ENCODE results near the gene IRX2.

Gene IRX2

GRCh38 chr5:2748179-2748860, 3.2 kb downstream of the IRX2 start:
- Histone ChIP-seq H3K36me3 (ENCODE audit: control insufficient read depth, low read depth, low read length) (peaks cover 51% of the 10 kb centered on the region), H3K4me3 (ENCODE audit: low read length) (no peak overlapping the region), H3K27me3 (ENCODE audit: control insufficient read depth, insufficient read depth, low read length) (peaks cover 48% of the 10 kb centered on the region), H3K27ac (ENCODE audit: low read length) (no peak overlapping the region), H3K9me3 (ENCODE audit: control insufficient read depth, low read depth, low read length) (no peaks in the 10 kb centered on the region), H3K4me1 (ENCODE audit: control insufficient read depth, low read depth, low read length) (peaks cover 20% of the 10 kb centered on the region), H3K9ac (ENCODE audit: low read length) (no peak overlapping the region)

GRCh38 chr5:2747363-2748162, 3.9 kb downstream of the IRX2 start:
- H3K27ac ChIP-seq (ENCODE audit: low read length): no peak overlapping the region
- H3K4me1 ChIP-seq (ENCODE audit: control insufficient read depth, low read depth, low read length): peaks cover 18% of the 10 kb centered on the region
- peaks cover 53% of the 10 kb centered on the region for H3K36me3 ChIP-seq (ENCODE audit: control insufficient read depth, low read depth, low read length)
- H3K4me3 ChIP-seq (ENCODE audit: low read length): peak overlapping the region; percentile 43
- no peak overlapping the region for H3K9ac ChIP-seq (ENCODE audit: low read length)
- peaks cover 48% of the 10 kb centered on the region for H3K27me3 ChIP-seq (ENCODE audit: control insufficient read depth, insufficient read depth, low read length)
- no peaks in the 10 kb centered on the region for H3K9me3 ChIP-seq (ENCODE audit: control insufficient read depth, low read depth, low read length)

- peaks cover 53% of the 10 kb centered on the region for H3K27me3 ChIP-seq (ENCODE audit: control insufficient read depth, insufficient read depth, low read length)
- H3K9ac ChIP-seq (ENCODE audit: low read length): no peak overlapping the region
- H3K4me1 ChIP-seq (ENCODE audit: control insufficient read depth, low read depth, low read length): peaks cover 18% of the 10 kb centered on the region
- peaks cover 54% of the 10 kb centered on the region for H3K36me3 ChIP-seq (ENCODE audit: control insufficient read depth, low read depth, low read length)
- no peak overlapping the region for H3K4me3 ChIP-seq (ENCODE audit: low read length)
- H3K27ac ChIP-seq (ENCODE audit: low read length): no peak overlapping the region
- H3K9me3 ChIP-seq (ENCODE audit: control insufficient read depth, low read depth, low read length): no peaks in the 10 kb centered on the region
Measured at GRCh38 chr5:2746561-2747032, 4.9 kb downstream of the IRX2 start.

- H3K27me3 ChIP-seq (ENCODE audit: control insufficient read depth, insufficient read depth, low read length): peaks cover 74% of the 10 kb centered on the region
- peaks cover 53% of the 10 kb centered on the region for H3K36me3 ChIP-seq (ENCODE audit: control insufficient read depth, low read depth, low read length)
- H3K9ac ChIP-seq (ENCODE audit: low read length): no peak overlapping the region
- peak overlapping the region; percentile 19 for H3K4me3 ChIP-seq (ENCODE audit: low read length)
- no peak overlapping the region for H3K27ac ChIP-seq (ENCODE audit: low read length)
- no peaks in the 10 kb centered on the region for H3K9me3 ChIP-seq (ENCODE audit: control insufficient read depth, low read depth, low read length)
- peaks cover 18% of the 10 kb centered on the region for H3K4me1 ChIP-seq (ENCODE audit: control insufficient read depth, low read depth, low read length)
Measured at GRCh38 chr5:2744485-2744884, 7.0 kb downstream of the IRX2 start.

GRCh38 chr5:2742921-2743679, 8.4 kb downstream of the IRX2 start:
- peak overlapping the region; percentile 40 for H3K4me3 ChIP-seq (ENCODE audit: low read length)
- no peak overlapping the region for H3K9ac ChIP-seq (ENCODE audit: low read length)
- H3K4me1 ChIP-seq (ENCODE audit: control insufficient read depth, low read depth, low read length): peaks cover 18% of the 10 kb centered on the region
- H3K27ac ChIP-seq (ENCODE audit: low read length): no peak overlapping the region
- H3K9me3 ChIP-seq (ENCODE audit: control insufficient read depth, low read depth, low read length): no peaks in the 10 kb centered on the region
- peaks cover 45% of the 10 kb centered on the region for H3K36me3 ChIP-seq (ENCODE audit: control insufficient read depth, low read depth, low read length)
- H3K27me3 ChIP-seq (ENCODE audit: control insufficient read depth, insufficient read depth, low read length): peaks cover 88% of the 10 kb centered on the region

- Histone ChIP-seq H3K27ac (ENCODE audit: low read length) (no peak overlapping the region), H3K27me3 (ENCODE audit: control insufficient read depth, insufficient read depth, low read length) (peaks cover 99% of the 10 kb centered on the region), H3K4me3 (ENCODE audit: low read length) (no peak overlapping the region), H3K9me3 (ENCODE audit: control insufficient read depth, low read depth, low read length) (no peaks in the 10 kb centered on the region), H3K9ac (ENCODE audit: low read length) (no peak overlapping the region), H3K4me1 (ENCODE audit: control insufficient read depth, low read depth, low read length) (peaks cover 18% of the 10 kb centered on the region), H3K36me3 (ENCODE audit: control insufficient read depth, low read depth, low read length) (peaks cover 35% of the 10 kb centered on the region)
Measured at GRCh38 chr5:2741956-2742355, 9.5 kb downstream of the IRX2 start.

GRCh38 chr5:2740876-2741555, 10.5 kb downstream of the IRX2 start:
- Histone ChIP-seq H3K4me3 (ENCODE audit: low read length) (no peak overlapping the region), H3K9me3 (ENCODE audit: control insufficient read depth, low read depth, low read length) (no peaks in the 10 kb centered on the region), H3K36me3 (ENCODE audit: control insufficient read depth, low read depth, low read length) (peaks cover 26% of the 10 kb centered on the region), H3K4me1 (ENCODE audit: control insufficient read depth, low read depth, low read length) (peaks cover 15% of the 10 kb centered on the region), H3K27me3 (ENCODE audit: control insufficient read depth, insufficient read depth, low read length) (peaks cover 95% of the 10 kb centered on the region), H3K9ac (ENCODE audit: low read length) (no peak overlapping the region), H3K27ac (ENCODE audit: low read length) (no peak overlapping the region)

- H3K9ac ChIP-seq (ENCODE audit: low read length): no peak overlapping the region
- H3K27me3 ChIP-seq (ENCODE audit: control insufficient read depth, insufficient read depth, low read length): peaks cover 88% of the 10 kb centered on the region
- peaks cover 13% of the 10 kb centered on the region for H3K4me1 ChIP-seq (ENCODE audit: control insufficient read depth, low read depth, low read length)
- peaks cover 18% of the 10 kb centered on the region for H3K36me3 ChIP-seq (ENCODE audit: control insufficient read depth, low read depth, low read length)
- peak overlapping the region; percentile 13 for H3K4me3 ChIP-seq (ENCODE audit: low read length)
- no peak overlapping the region for H3K27ac ChIP-seq (ENCODE audit: low read length)
- H3K9me3 ChIP-seq (ENCODE audit: control insufficient read depth, low read depth, low read length): no peaks in the 10 kb centered on the region
Measured at GRCh38 chr5:2740051-2740875, 11.2 kb downstream of the IRX2 start.

GRCh38 chr5:2739360-2740050, 12.0 kb downstream of the IRX2 start:
- peaks cover 7% of the 10 kb centered on the region for H3K4me1 ChIP-seq (ENCODE audit: control insufficient read depth, low read depth, low read length)
- H3K9ac ChIP-seq (ENCODE audit: low read length): no peak overlapping the region
- H3K27me3 ChIP-seq (ENCODE audit: control insufficient read depth, insufficient read depth, low read length): peaks cover 80% of the 10 kb centered on the region
- H3K27ac ChIP-seq (ENCODE audit: low read length): no peak overlapping the region
- no peaks in the 10 kb centered on the region for H3K9me3 ChIP-seq (ENCODE audit: control insufficient read depth, low read depth, low read length)
- H3K36me3 ChIP-seq (ENCODE audit: control insufficient read depth, low read depth, low read length): peaks cover 12% of the 10 kb centered on the region
- H3K4me3 ChIP-seq (ENCODE audit: low read length): peak overlapping the region; percentile 12

GRCh38 chr5:2738700-2739359, 12.6 kb downstream of the IRX2 start:
- peaks cover 73% of the 10 kb centered on the region for H3K27me3 ChIP-seq (ENCODE audit: control insufficient read depth, insufficient read depth, low read length)
- H3K36me3 ChIP-seq (ENCODE audit: control insufficient read depth, low read depth, low read length): peaks cover 5% of the 10 kb centered on the region
- no peak overlapping the region for H3K9ac ChIP-seq (ENCODE audit: low read length)
- H3K9me3 ChIP-seq (ENCODE audit: control insufficient read depth, low read depth, low read length): no peaks in the 10 kb centered on the region
- H3K4me3 ChIP-seq (ENCODE audit: low read length): peak overlapping the region; percentile 12
- H3K4me1 ChIP-seq (ENCODE audit: control insufficient read depth, low read depth, low read length): peaks cover 4% of the 10 kb centered on the region
- no peak overlapping the region for H3K27ac ChIP-seq (ENCODE audit: low read length)
